ENCODE results near the gene NOP56.

NOP56 gene

DNA sequence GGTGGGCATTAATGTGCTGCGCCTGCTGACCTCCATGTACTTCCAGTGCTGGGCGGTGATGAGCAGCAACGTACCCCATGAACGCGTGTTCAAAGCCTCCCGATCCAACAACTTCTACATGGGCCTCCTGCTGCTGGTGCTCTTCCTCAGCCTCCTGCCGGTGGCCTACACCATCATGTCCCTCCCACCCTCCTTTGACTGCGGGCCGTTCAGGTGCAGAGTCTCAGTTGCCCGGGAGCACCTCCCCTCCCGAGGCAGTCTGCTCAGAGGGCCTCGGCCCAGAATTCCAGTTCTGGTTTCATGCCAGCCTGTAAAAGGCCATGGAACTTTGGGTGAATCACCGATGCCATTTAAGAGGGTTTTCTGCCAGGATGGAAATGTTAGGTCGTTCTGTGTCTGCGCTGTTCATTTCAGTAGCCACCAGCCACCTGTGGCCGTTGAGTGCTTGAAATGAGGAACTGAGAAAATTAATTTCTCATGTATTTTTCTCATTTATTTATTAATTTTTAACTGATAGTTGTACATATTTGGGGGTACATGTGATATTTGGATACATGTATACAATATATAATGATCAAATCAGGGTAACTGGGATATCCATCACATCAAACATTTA, 35.2 kb upstream of the NOP56 start:
- Histone ChIP-seq H3K27me3 (ENCODE audit: control insufficient read depth in 5 of 5, insufficient read depth in 4 of 5, low read length in 5 of 5) (peaks cover 0 to 3% (median 0%) of the 10 kb centered on the region in 5 donors), H3K36me3 (ENCODE audit: control insufficient read depth in 5 of 5, insufficient read depth in 5 of 5, low read length in 5 of 5) (no peaks in the 10 kb centered on the region), H3K9ac (ENCODE audit: low read length in 5 of 5) (no peak overlapping the region), H3K27ac (ENCODE audit: low read depth, low read length) (no peak overlapping the region), H3K9me3 (ENCODE audit: control insufficient read depth in 5 of 5, low read length in 5 of 5) (peaks cover 0 to 12% (median 5%) of the 10 kb centered on the region in 5 donors), H3K4me3 (ENCODE audit: low read depth in 1 of 5, low read length in 5 of 5) (no peak overlapping the region), H3K4me1 (ENCODE audit: control insufficient read depth in 5 of 5, insufficient read depth in 5 of 5, low read length in 5 of 5) (no peaks in the 10 kb centered on the region)

DNA sequence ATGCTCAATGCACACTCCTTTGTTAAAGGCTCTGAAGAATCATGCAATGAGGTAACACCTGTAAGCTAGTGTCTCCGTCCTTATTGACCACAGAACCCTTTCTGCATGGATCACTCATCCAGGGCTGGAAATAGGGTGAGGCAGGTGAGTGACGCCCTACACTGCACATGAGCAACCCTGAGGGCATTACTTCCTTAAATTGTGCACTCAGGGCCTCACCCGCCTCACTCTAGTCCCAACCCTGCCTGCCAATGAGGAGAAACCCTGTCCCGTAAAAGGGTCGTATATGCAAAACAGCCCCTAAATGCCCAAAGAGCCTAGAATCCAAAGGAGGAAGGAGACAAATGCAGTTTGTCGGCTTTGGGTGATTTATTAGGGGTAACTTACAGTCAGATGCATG, 33.6 kb upstream of the NOP56 start:
- Histone ChIP-seq H3K4me1 (ENCODE audit: control insufficient read depth in 5 of 5, insufficient read depth in 5 of 5, low read length in 5 of 5) (peaks cover 0 to 5% (median 3%) of the 10 kb centered on the region in 5 donors), H3K9me3 (ENCODE audit: control insufficient read depth in 5 of 5, low read length in 5 of 5) (peaks cover 0 to 12% (median 5%) of the 10 kb centered on the region in 5 donors), H3K27ac (ENCODE audit: low read depth, low read length) (no peak overlapping the region), H3K27me3 (ENCODE audit: control insufficient read depth in 5 of 5, insufficient read depth in 4 of 5, low read length in 5 of 5) (peaks cover 0 to 3% (median 0%) of the 10 kb centered on the region in 5 donors), H3K36me3 (ENCODE audit: control insufficient read depth in 5 of 5, insufficient read depth in 5 of 5, low read length in 5 of 5) (no peaks in the 10 kb centered on the region), H3K9ac (ENCODE audit: low read length in 5 of 5) (no peak overlapping the region), H3K4me3 (ENCODE audit: low read depth in 1 of 5, low read length in 5 of 5) (no peak overlapping the region)

DNA sequence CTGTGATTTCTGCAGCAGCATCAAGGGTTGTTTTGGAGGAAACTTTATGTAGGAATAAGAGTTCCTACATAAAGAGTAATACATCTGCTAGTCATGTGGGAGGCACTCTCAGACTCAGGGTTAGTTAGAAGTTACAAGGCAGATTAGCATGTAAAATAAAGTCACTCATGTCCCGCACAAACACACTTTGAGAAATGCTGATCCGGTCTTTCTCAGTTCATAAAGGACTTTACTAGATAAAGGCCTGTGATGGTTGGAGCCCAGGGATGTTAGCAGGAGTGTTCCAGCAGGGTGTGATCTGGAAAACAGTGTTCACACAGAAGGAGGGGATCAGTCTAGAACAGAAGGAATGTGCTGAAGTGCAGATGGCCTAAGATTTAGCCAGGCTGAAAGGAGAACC, 33.1 kb upstream of the NOP56 start:
- Histone ChIP-seq H3K4me1 (ENCODE audit: control insufficient read depth in 5 of 5, insufficient read depth in 5 of 5, low read length in 5 of 5) (peaks cover 4 to 10% (median 7%) of the 10 kb centered on the region in 5 donors), H3K9me3 (ENCODE audit: control insufficient read depth in 5 of 5, low read length in 5 of 5) (peaks cover 0 to 12% (median 5%) of the 10 kb centered on the region in 5 donors), H3K27ac (ENCODE audit: low read depth, low read length) (no peak overlapping the region), H3K9ac (ENCODE audit: low read length in 5 of 5) (no peak overlapping the region), H3K27me3 (ENCODE audit: control insufficient read depth in 5 of 5, insufficient read depth in 4 of 5, low read length in 5 of 5) (peaks cover 0 to 3% (median 0%) of the 10 kb centered on the region in 5 donors), H3K36me3 (ENCODE audit: control insufficient read depth in 5 of 5, insufficient read depth in 5 of 5, low read length in 5 of 5) (no peaks in the 10 kb centered on the region), H3K4me3 (ENCODE audit: low read depth in 1 of 5, low read length in 5 of 5) (no peak overlapping the region)

DNA sequence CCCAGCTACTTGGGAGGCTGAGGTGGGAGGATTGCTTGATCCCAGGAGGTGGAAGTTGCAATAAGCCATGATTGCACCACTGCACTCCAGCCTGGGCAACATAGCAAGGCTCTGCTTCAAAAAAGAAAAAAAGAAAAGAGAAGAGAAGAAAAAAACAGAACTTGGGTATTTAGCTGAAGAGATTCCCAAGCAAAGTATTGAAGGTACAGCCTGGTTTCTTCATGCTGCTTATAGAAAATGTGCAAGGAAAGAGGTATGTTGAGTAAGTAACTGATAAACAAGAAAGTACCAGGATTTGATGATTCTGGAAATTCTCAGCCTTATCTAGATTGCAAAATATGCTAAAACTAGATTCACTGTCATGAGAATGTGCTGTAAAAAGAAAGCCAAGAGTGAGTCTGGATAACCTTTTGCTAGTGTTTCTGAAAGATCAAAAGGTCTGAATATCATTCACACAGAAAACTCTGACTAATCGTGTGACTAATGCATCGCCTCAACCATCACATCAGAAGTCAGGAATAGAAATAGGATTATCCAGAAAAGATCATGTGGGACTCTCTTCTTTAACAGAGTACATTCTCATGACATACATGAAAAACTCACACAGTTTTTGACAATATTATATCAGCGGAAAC, 32.4 kb upstream of the NOP56 start:
- Histone ChIP-seq H3K27me3 (ENCODE audit: control insufficient read depth in 5 of 5, insufficient read depth in 4 of 5, low read length in 5 of 5) (peaks cover 0 to 3% (median 0%) of the 10 kb centered on the region in 5 donors), H3K4me1 (ENCODE audit: control insufficient read depth in 5 of 5, insufficient read depth in 5 of 5, low read length in 5 of 5) (peaks cover 5 to 16% (median 14%) of the 10 kb centered on the region in 5 donors), H3K9me3 (ENCODE audit: control insufficient read depth in 5 of 5, low read length in 5 of 5) (peaks cover 0 to 12% (median 5%) of the 10 kb centered on the region in 5 donors), H3K9ac (ENCODE audit: low read length in 5 of 5) (no peak overlapping the region), H3K36me3 (ENCODE audit: control insufficient read depth in 5 of 5, insufficient read depth in 5 of 5, low read length in 5 of 5) (no peaks in the 10 kb centered on the region), H3K4me3 (ENCODE audit: low read depth in 1 of 5, low read length in 5 of 5) (no peak overlapping the region), H3K27ac (ENCODE audit: low read depth, low read length) (no peak overlapping the region)

DNA sequence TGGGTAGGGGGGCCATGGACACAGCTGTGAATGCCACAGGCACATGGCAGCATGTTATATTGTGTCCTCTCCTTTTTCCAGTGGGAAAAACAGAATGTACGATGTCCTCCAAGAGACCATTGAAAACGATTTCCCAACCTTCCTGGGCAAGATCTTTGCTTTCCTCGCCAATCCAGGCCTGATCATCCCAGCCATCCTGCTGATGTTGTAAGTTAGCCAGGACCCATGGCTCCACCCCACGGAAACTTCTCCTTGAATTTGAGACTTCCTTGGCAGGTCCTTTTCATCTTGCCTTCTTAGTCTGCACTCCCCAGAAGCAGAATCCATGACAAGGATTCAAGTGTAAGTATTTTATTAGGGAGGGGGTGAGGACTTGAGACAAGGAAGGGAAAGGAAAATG, 28.2 kb upstream of the NOP56 start:
- Histone ChIP-seq H3K4me3 (ENCODE audit: low read depth in 1 of 5, low read length in 5 of 5) (peak overlapping the region in 2 of 5 donors; percentile 8 to 34), H3K9me3 (ENCODE audit: control insufficient read depth in 5 of 5, low read length in 5 of 5) (peaks cover 5 to 16% (median 10%) of the 10 kb centered on the region in 5 donors), H3K9ac (ENCODE audit: low read length in 5 of 5) (peak overlapping the region in 2 of 5 donors; percentile 2 to 28), H3K27me3 (ENCODE audit: control insufficient read depth in 5 of 5, insufficient read depth in 4 of 5, low read length in 5 of 5) (no peaks in the 10 kb centered on the region), H3K4me1 (ENCODE audit: control insufficient read depth in 5 of 5, insufficient read depth in 5 of 5, low read length in 5 of 5) (peaks cover 5 to 32% (median 26%) of the 10 kb centered on the region in 5 donors), H3K27ac (ENCODE audit: low read depth, low read length) (peak overlapping the region; percentile 70), H3K36me3 (ENCODE audit: control insufficient read depth in 5 of 5, insufficient read depth in 5 of 5, low read length in 5 of 5) (no peaks in the 10 kb centered on the region)

DNA sequence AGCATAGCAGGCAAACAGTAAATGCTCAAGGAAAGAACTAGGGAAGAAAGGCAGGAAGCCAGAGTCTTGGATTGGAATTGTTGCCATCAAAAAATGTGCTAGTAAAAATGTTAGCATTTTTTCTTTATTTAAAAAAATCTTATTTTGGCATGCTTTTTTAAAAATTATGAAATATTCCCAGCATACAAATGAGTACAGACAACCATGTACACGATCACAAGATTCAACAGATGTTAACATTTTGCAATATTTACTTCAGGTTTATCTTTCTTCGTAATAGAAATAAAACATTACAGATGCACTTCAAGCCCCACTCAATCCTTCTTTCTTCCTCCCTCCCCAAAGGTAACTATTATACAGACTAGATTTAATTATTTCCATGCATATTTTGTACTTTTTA, 27.4 kb upstream of the NOP56 start:
- Histone ChIP-seq H3K4me3 (ENCODE audit: low read depth in 1 of 5, low read length in 5 of 5) (peak overlapping the region in 1 of 5 donors; percentile 8), H3K27ac (ENCODE audit: low read depth, low read length) (peak overlapping the region; percentile 70), H3K4me1 (ENCODE audit: control insufficient read depth in 5 of 5, insufficient read depth in 5 of 5, low read length in 5 of 5) (peaks cover 5 to 32% (median 26%) of the 10 kb centered on the region in 5 donors), H3K9ac (ENCODE audit: low read length in 5 of 5) (no peak overlapping the region), H3K27me3 (ENCODE audit: control insufficient read depth in 5 of 5, insufficient read depth in 4 of 5, low read length in 5 of 5) (no peaks in the 10 kb centered on the region), H3K36me3 (ENCODE audit: control insufficient read depth in 5 of 5, insufficient read depth in 5 of 5, low read length in 5 of 5) (no peaks in the 10 kb centered on the region), H3K9me3 (ENCODE audit: control insufficient read depth in 5 of 5, low read length in 5 of 5) (peaks cover 5 to 15% (median 6%) of the 10 kb centered on the region in 5 donors)

DNA sequence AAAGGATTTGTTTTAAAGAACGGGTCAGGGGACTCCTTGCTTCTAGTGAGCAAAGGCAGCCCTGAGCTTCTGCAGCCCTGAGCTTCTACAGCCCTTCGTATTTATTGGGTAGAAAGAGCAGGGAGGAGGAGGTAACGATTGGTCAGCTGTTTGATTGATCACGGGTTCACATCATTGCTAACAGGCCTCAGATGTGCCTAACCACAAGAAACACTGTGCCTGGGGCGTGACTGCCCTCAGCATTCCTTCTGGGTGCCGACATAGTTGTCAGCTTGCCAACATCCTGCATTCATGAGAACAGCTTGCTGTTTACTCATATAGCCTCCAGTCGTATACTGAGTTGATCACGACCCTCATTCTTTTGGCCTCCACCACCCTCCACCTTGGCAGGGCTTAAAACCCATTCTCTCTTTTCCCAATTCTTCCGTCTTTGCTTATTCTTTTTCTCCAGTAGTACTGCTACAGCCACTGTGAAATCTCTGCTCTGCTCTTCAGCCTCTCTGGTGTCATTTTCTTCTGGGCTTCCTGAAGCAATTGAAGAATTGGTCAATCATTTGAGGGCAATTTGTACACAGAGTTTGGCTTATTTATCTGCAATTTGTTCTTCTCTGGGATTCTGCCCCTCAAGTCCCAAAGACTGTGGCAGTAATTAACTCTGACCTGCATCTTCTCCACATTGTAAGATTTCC, 25.4 kb upstream of the NOP56 start:
- Histone ChIP-seq H3K4me1 (ENCODE audit: control insufficient read depth in 5 of 5, insufficient read depth in 5 of 5, low read length in 5 of 5) (peaks cover 5 to 32% (median 26%) of the 10 kb centered on the region in 5 donors), H3K9me3 (ENCODE audit: control insufficient read depth in 5 of 5, low read length in 5 of 5) (peaks cover 5 to 11% (median 7%) of the 10 kb centered on the region in 5 donors), H3K27me3 (ENCODE audit: control insufficient read depth in 5 of 5, insufficient read depth in 4 of 5, low read length in 5 of 5) (no peaks in the 10 kb centered on the region), H3K9ac (ENCODE audit: low read length in 5 of 5) (peak overlapping the region in 3 of 5 donors; percentile 4 to 25 (median 6)), H3K27ac (ENCODE audit: low read depth, low read length) (peak overlapping the region; percentile 70), H3K36me3 (ENCODE audit: control insufficient read depth in 5 of 5, insufficient read depth in 5 of 5, low read length in 5 of 5) (no peaks in the 10 kb centered on the region), H3K4me3 (ENCODE audit: low read depth in 1 of 5, low read length in 5 of 5) (no peak overlapping the region)

DNA sequence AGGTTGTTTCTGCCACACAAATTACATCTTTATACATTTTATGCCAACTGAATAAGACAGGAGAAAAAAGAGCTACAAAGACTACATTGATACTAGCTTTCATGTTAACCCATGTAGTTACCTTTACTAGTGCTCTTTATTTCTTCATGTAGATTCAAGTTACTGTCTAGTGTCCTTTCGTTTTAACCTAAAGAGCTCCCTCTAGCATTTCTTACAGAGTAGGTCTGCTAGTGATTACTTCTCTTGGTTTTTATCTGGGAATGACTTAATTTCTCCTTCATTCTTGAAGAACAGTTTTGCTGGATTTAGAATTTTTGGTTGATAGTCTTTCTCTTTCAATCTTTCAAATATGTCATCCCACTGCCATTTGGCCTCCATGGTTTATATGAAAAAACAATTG, 21.2 kb upstream of the NOP56 start:
- Histone ChIP-seq H3K4me3 (ENCODE audit: low read depth in 1 of 5, low read length in 5 of 5) (no peak overlapping the region), H3K27ac (ENCODE audit: low read depth, low read length) (no peak overlapping the region), H3K27me3 (ENCODE audit: control insufficient read depth in 5 of 5, insufficient read depth in 4 of 5, low read length in 5 of 5) (peaks cover 0 to 12% (median 0%) of the 10 kb centered on the region in 5 donors), H3K9me3 (ENCODE audit: control insufficient read depth in 5 of 5, low read length in 5 of 5) (peaks cover 3 to 7% (median 5%) of the 10 kb centered on the region in 5 donors), H3K36me3 (ENCODE audit: control insufficient read depth in 5 of 5, insufficient read depth in 5 of 5, low read length in 5 of 5) (no peaks in the 10 kb centered on the region), H3K9ac (ENCODE audit: low read length in 5 of 5) (no peak overlapping the region), H3K4me1 (ENCODE audit: control insufficient read depth in 5 of 5, insufficient read depth in 5 of 5, low read length in 5 of 5) (peaks cover 0 to 22% (median 6%) of the 10 kb centered on the region in 5 donors)

DNA sequence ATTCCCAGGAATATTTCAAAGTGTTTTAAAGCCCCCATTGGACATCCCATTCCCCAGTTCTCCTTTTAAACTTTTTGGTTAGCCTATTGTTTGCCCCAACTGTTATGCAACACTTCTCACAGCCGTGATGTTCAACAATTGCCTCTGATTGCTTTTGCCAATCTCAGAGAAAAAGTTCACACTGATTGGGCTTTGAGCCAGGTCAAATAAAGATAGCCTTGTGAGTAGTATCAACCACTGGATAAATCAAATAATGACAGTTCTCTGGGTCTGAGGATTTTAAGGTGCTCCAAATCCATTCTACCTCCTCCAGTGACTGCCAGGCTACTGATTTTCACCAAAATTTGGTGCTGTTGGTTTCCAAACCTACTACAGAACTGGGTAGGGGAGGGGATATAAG, 19.1 kb upstream of the NOP56 start:
- no peak overlapping the region for H3K9ac ChIP-seq (ENCODE audit: low read length in 5 of 5)
- no peak overlapping the region for H3K4me3 ChIP-seq (ENCODE audit: low read depth in 1 of 5, low read length in 5 of 5)
- H3K27ac ChIP-seq (ENCODE audit: low read depth, low read length), result no peak overlapping the region
- H3K27me3 ChIP-seq (ENCODE audit: control insufficient read depth in 5 of 5, insufficient read depth in 4 of 5, low read length in 5 of 5), result peaks cover 0 to 12% (median 0%) of the 10 kb centered on the region in 5 donors
- peaks cover 0 to 3% (median 0%) of the 10 kb centered on the region in 5 donors for H3K9me3 ChIP-seq (ENCODE audit: control insufficient read depth in 5 of 5, low read length in 5 of 5)
- H3K4me1 ChIP-seq (ENCODE audit: control insufficient read depth in 5 of 5, insufficient read depth in 5 of 5, low read length in 5 of 5), result peaks cover 0 to 11% (median 0%) of the 10 kb centered on the region in 5 donors
- no peaks in the 10 kb centered on the region for H3K36me3 ChIP-seq (ENCODE audit: control insufficient read depth in 5 of 5, insufficient read depth in 5 of 5, low read length in 5 of 5)

DNA sequence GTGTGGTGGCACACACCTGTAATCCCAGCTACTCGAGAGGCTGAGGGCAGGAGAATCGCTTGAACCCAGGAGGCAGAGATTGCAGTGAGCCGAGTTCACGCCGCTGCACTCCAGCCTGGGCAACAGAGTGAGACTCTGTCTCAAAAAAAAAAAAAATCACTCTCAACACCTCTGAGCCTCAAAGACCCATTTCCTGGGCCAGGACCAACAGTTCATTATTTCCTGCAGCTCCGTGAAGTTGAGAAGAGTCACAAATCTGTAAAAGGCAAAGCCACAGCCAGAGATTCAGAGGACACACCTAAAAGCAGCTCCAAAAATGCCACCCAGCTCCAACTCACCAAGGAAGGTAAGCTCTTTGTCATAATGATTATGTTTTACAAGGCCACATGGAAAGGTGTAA, 15.2 kb upstream of the NOP56 start:
- H3K27ac ChIP-seq (ENCODE audit: low read depth, low read length), result no peak overlapping the region
- no peak overlapping the region for H3K4me3 ChIP-seq (ENCODE audit: low read depth in 1 of 5, low read length in 5 of 5)
- H3K9ac ChIP-seq (ENCODE audit: low read length in 5 of 5), result peak overlapping the region in 1 of 5 donors; percentile 45
- peaks cover 0 to 11% (median 0%) of the 10 kb centered on the region in 5 donors for H3K4me1 ChIP-seq (ENCODE audit: control insufficient read depth in 5 of 5, insufficient read depth in 5 of 5, low read length in 5 of 5)
- peaks cover 0 to 12% (median 0%) of the 10 kb centered on the region in 5 donors for H3K27me3 ChIP-seq (ENCODE audit: control insufficient read depth in 5 of 5, insufficient read depth in 4 of 5, low read length in 5 of 5)
- H3K36me3 ChIP-seq (ENCODE audit: control insufficient read depth in 5 of 5, insufficient read depth in 5 of 5, low read length in 5 of 5), result peaks cover 0 to 5% (median 0%) of the 10 kb centered on the region in 5 donors
- H3K9me3 ChIP-seq (ENCODE audit: control insufficient read depth in 5 of 5, low read length in 5 of 5), result no peaks in the 10 kb centered on the region

Data from subcutaneous abdominal adipose tissue (tissue), 5 donors.